NCI-H2196 (cell line): Measurements from ENCODE around the gene TPSD1.
"Not testable (repeated sequence)": the region's sequence is repeated elsewhere in the genome, so short reads cannot be mapped to it uniquely, and the experiment has no call there.

Experiments
- DNase-seq: peaks from one replicate; lab custom pipeline; 2025; ENCODE audit not compliant: unreplicated experiment; lab: John Stamatoyannopoulos, UW

TPSD1 gene

GRCh38 chr16:1240436-1240835 lies 15.4 kb upstream of the TPSD1 start, which contains the start of gene TPSAB1:
Gene TPSAB1 (plus strand): TSS chr16:1240705. CDS start chr16:1240939, 234 bp downstream.
- not testable (repeated sequence) for DNase-seq

GRCh38 chr16:1241081-1241480 lies 14.8 kb upstream of the TPSD1 start:
- DNase-seq: not testable (repeated sequence)

GRCh38 chr16:1243363-1243762 lies 12.5 kb upstream of the TPSD1 start:
- DNase-seq: not testable (repeated sequence)

GRCh38 chr16:1243907-1244850 lies 11.7 kb upstream of the TPSD1 start:
- DNase-seq: not testable (repeated sequence)

- no peak for DNase-seq
Measured at GRCh38 chr16:1244881-1245280, 11.0 kb upstream of the TPSD1 start.

GRCh38 chr16:1245452-1246020 lies 10.3 kb upstream of the TPSD1 start:
- no peak for DNase-seq

GRCh38 chr16:1247903-1248537 lies 7.8 kb upstream of the TPSD1 start:
- DNase-seq: not testable (repeated sequence)

GRCh38 chr16:1249031-1249755 lies 6.7 kb upstream of the TPSD1 start:
- DNase-seq: not testable (repeated sequence)

GRCh38 chr16:1253701-1254364 lies 2.0 kb upstream of the TPSD1 start:
- not testable (repeated sequence) for DNase-seq

GRCh38 chr16:1254821-1255220 lies 1.0 kb upstream of the TPSD1 start:
- DNase-seq: not testable (repeated sequence)

GRCh38 chr16:1256296-1256873 lies 516 bp downstream of the TPSD1 start:
- DNase-seq: not testable (repeated sequence)

- no peak for DNase-seq
Measured at GRCh38 chr16:1256874-1257322, 1.0 kb downstream of the TPSD1 start.

GRCh38 chr16:1257561-1258224 lies 1.8 kb downstream of the TPSD1 start:
- no peak for DNase-seq

- DNase-seq: no peak
Measured at GRCh38 chr16:1258225-1258600, 2.3 kb downstream of the TPSD1 start.

- DNase-seq: no peak
Measured at GRCh38 chr16:1258906-1259759, 3.3 kb downstream of the TPSD1 start.

- no peak for DNase-seq
Measured at GRCh38 chr16:1259760-1260068, 3.8 kb downstream of the TPSD1 start.

GRCh38 chr16:1260101-1260680 lies 4.3 kb downstream of the TPSD1 start:
- DNase-seq: no peak

GRCh38 chr16:1261131-1261892 lies 5.4 kb downstream of the TPSD1 start:
- DNase-seq: no peak
